Gastrocnemius medialis (tissue), 4 donors: ENCODE data around the gene GJA5.

ENCODE experiments used
- CTCF ChIP-seq, 5 experiments: fragments of 450-650 bp in 3 of 5; fragments of 200-600 bp in 2 of 5; sonication (generic) in 2 of 5; IDR thresholded peaks in 4 of 5; conservative IDR thresholded peaks in 1 of 5; 1 replicate in 4 of 5; 2 replicates in 1 of 5; pipeline ENCODE4 v1.5.1; 2016 to 2019; ENCODE audit warnings: antibody characterized with exemption in 5 of 5, mild to moderate bottlenecking in 3 of 5, moderate library complexity in 3 of 5
- POLR2A ChIP-seq, 2 donors: fragments of 450-650 bp; IDR thresholded peaks; one replicate each; pipeline ENCODE4 v1.6.1; 2017; ENCODE audit warnings: antibody characterized with exemption in 2 of 2, mild to moderate bottlenecking in 2 of 2, moderate library complexity in 2 of 2

- TF ChIP-seq POLR2A (IDR thresholded peaks at IDR 0.05), result no peak
- no peak for TF ChIP-seq CTCF (IDR thresholded peaks at IDR 0.05 in 4 of 5, conservative IDR thresholded peaks at IDR 0.05 in 1 of 5)
Observed at GRCh38 chr1:147738129-147738528, 22.3 kb downstream of the GJA5 start.
